ENCODE measurements around the gene ZNF79.

Gene ZNF79

GRCh38 chr9:127426756-127427155 lies 2.6 kb downstream of the ZNF79 start:
- DNase-seq (ENCODE audit: low spot score): peak; percentile 39

- DNase-seq (ENCODE audit: low spot score): no peak
Observed at GRCh38 chr9:127428348-127428747, 4.2 kb downstream of the ZNF79 start.

- no peak for DNase-seq (ENCODE audit: low spot score)
Observed at GRCh38 chr9:127430415-127430814, 6.2 kb downstream of the ZNF79 start.

- peak; percentile 31 for DNase-seq (ENCODE audit: low spot score)
Observed at GRCh38 chr9:127437497-127438264, 13.5 kb downstream of the ZNF79 start.

GRCh38 chr9:127438394-127438793 lies 14.2 kb downstream of the ZNF79 start:
- DNase-seq (ENCODE audit: low spot score): no peak

- no peak for DNase-seq (ENCODE audit: low spot score)
Observed at GRCh38 chr9:127444283-127444920, 20.2 kb downstream of the ZNF79 start.

- no peak for DNase-seq (ENCODE audit: low spot score)
Observed at GRCh38 chr9:127444921-127445850, 21.0 kb downstream of the ZNF79 start.

GRCh38 chr9:127445851-127446712 lies 21.9 kb downstream of the ZNF79 start:
- no peak for DNase-seq (ENCODE audit: low spot score)

- no peak for DNase-seq (ENCODE audit: low spot score)
Observed at GRCh38 chr9:127446713-127447415, 22.7 kb downstream of the ZNF79 start.

GRCh38 chr9:127447416-127448111 lies 23.4 kb downstream of the ZNF79 start:
- no peak for DNase-seq (ENCODE audit: low spot score)

GRCh38 chr9:127448112-127448805 lies 24.1 kb downstream of the ZNF79 start:
- no peak for DNase-seq (ENCODE audit: low spot score)

GRCh38 chr9:127449332-127449966 lies 25.3 kb downstream of the ZNF79 start:
- no peak for DNase-seq (ENCODE audit: low spot score)

- no peak for DNase-seq (ENCODE audit: low spot score)
Observed at GRCh38 chr9:127450243-127450760, 26.1 kb downstream of the ZNF79 start.

GRCh38 chr9:127450830-127451607 lies 26.8 kb downstream of the ZNF79 start, which contains the start of the genes LRSAM1 and RPL12:
LRSAM1 (plus strand) TSS chr9:127451510; CDS start chr9:127454528, 3,018 bp downstream.
RPL12 (minus strand) TSS chr9:127451406; CDS start chr9:127451317, 89 bp downstream.
- peak; percentile 99 for DNase-seq (ENCODE audit: low spot score)

- no peak for DNase-seq (ENCODE audit: low spot score)
Observed at GRCh38 chr9:127451608-127451857, 27.4 kb downstream of the ZNF79 start.

- peak; percentile 44 for DNase-seq (ENCODE audit: low spot score)
Observed at GRCh38 chr9:127451858-127452656, 27.9 kb downstream of the ZNF79 start.

GRCh38 chr9:127452691-127453090 lies 28.5 kb downstream of the ZNF79 start:
- no peak for DNase-seq (ENCODE audit: low spot score)
